GM23248 (cell line): ENCODE measurements around the gene CWF19L2. TPM values are rescaled to one million over a fixed set of nuclear protein-coding genes. Genes with fewer than 3 reads are reported as not detected.

ENCODE experiments used
- DNase-seq: peaks from one replicate; pipeline ENCODE4 v3.0.0-alpha.2; 2015
- H2AFZ ChIP-seq: fragments of 200-600 bp; sonication (generic); 2 replicates; pipeline ENCODE4 v1.6.1; 2016; ENCODE audit warnings: antibody characterized with exemption
- H3F3A ChIP-seq: fragments of 200-600 bp; sonication (generic); 2 replicates; pipeline ENCODE4 v1.6.1; 2016; ENCODE audit warnings: mild to moderate bottlenecking, antibody characterized with exemption, mixed run types; ENCODE audit not compliant: insufficient read depth
- H3K27ac ChIP-seq: fragments of 200-600 bp; sonication (generic); 2 replicates; pipeline ENCODE4 v1.5.1; 2016; ENCODE audit warnings: mild to moderate bottlenecking
- H3K27me3 ChIP-seq: fragments of 200-600 bp; sonication (generic); replicated peaks from 2 replicates; pipeline ENCODE4 v1.6.1; 2016; ENCODE audit warnings: mild to moderate bottlenecking; ENCODE audit not compliant: insufficient read depth
- H3K36me3 ChIP-seq: fragments of 200-600 bp; sonication (generic); 2 replicates; pipeline ENCODE4 v1.6.1; 2016; ENCODE audit warnings: low read depth, mild to moderate bottlenecking
- H3K4me1 ChIP-seq: fragments of 200-600 bp; sonication (generic); 2 replicates; pipeline ENCODE4 v1.6.1; 2016; ENCODE audit warnings: mild to moderate bottlenecking; ENCODE audit not compliant: insufficient read depth
- H3K4me2 ChIP-seq: fragments of 200-600 bp; sonication (generic); one replicate; pipeline ENCODE4 v1.6.1; 2016; ENCODE audit warnings: mild to moderate bottlenecking; ENCODE audit not compliant: unreplicated experiment
- H3K4me3 ChIP-seq: fragments of 200-600 bp; sonication (generic); 2 replicates; pipeline ENCODE4 v1.5.1; 2016; ENCODE audit warnings: mild to moderate bottlenecking
- H3K79me2 ChIP-seq: fragments of 200-600 bp; sonication (generic); 2 replicates; pipeline ENCODE4 v1.6.1; 2016; ENCODE audit warnings: mild to moderate bottlenecking; ENCODE audit not compliant: insufficient read depth
- H3K9ac ChIP-seq: fragments of 200-600 bp; sonication (generic); 2 replicates; pipeline ENCODE4 v1.6.1; 2016; ENCODE audit warnings: mild to moderate bottlenecking
- H3K9me2 ChIP-seq: fragments of 200-600 bp; sonication (generic); 2 replicates; pipeline ENCODE4 v1.6.1; 2016; ENCODE audit warnings: mixed run types, mild to moderate bottlenecking, moderate library complexity; ENCODE audit not compliant: insufficient read depth
- H3K9me3 ChIP-seq: fragments of 200-600 bp; sonication (generic); one replicate; pipeline ENCODE4 v1.6.1; 2017; ENCODE audit warnings: low read depth
- H4K20me1 ChIP-seq: fragments of 200-600 bp; sonication (generic); 2 replicates; pipeline ENCODE4 v1.6.0; 2016; ENCODE audit not compliant: insufficient read depth
- EZH2 ChIP-seq: fragments of 200-600 bp; sonication (generic); IDR thresholded peaks from 2 replicates; pipeline ENCODE4 v1.6.1; 2018; ENCODE audit warnings: antibody characterized with exemption, mild to moderate bottlenecking; ENCODE audit not compliant: insufficient read depth, poor library complexity, severe bottlenecking
- EZH2phosphoT487 ChIP-seq: fragments of 200-600 bp; sonication (generic); IDR thresholded peaks from 2 replicates; pipeline ENCODE4 v1.6.1; 2018; ENCODE audit warnings: antibody characterized with exemption, moderate library complexity, mild to moderate bottlenecking, low read depth; ENCODE audit not compliant: insufficient read depth
- WGBS, 2 experiments: methylation state at CpG; one replicate each; pipeline ENCODE4 v1.1.6; 2015 to 2017; ENCODE audit warnings: low lambda C conversion rate in 2 of 2, low coverage in 1 of 2; ENCODE audit errors: missing lambda C conversion rate in 2 of 2; 5-methylcytosine and 5-hydroxymethylcytosine counted together
- in situ Hi-C: fragments of 300-500 bp; cut with MboI; formaldehyde crosslinking; loops from 2 replicates; pipeline ENCODE4 v1.15.0; 2020
- polyA plus RNA-seq: library from polyadenylated mRNA; unstranded; fragments of >200 nt; fragmentation: Nextera tagmentation; extraction: Ambion mirVana; gene quantifications from 2 replicates; pipeline ENCODE4 v1.2.1, GENCODE V29; 2016
- total RNA-seq: library from RNA; depleted of rRNA; stranded (reverse); fragments of >200 nt; shearing (Covaris generic); gene quantifications from 2 replicates; pipeline ENCODE4 v1.2.3, GENCODE V29; 2014

CWF19L2 gene
- total and polyA plus RNA-seq, 2 experiments from 2014 or later, result 3.4 to 6.9 TPM

- no peak overlapping the region for H2AFZ ChIP-seq
- H3K9me2 ChIP-seq, result no peaks in the 10 kb centered on the region
- H3K27ac ChIP-seq, result no peak overlapping the region
- H3K4me3 ChIP-seq, result no peak overlapping the region
- no peak overlapping the region for H3K4me2 ChIP-seq
- no peak for DNase-seq
- in situ Hi-C loops, result no loop called here
- no peaks in the 10 kb centered on the region for H3K4me1 ChIP-seq
- WGBS, 2 experiments, result 84 to 87% methylated on average over 3 of the region's 3 CpGs
- no peaks in the 10 kb centered on the region for H3K9me3 ChIP-seq
- no peaks in the 10 kb centered on the region for H3K27me3 ChIP-seq
- no peak overlapping the region for H3K9ac ChIP-seq
- H3K79me2 ChIP-seq, result peaks cover 31% of the 10 kb centered on the region
- H3K36me3 ChIP-seq, result peaks cover 4% of the 10 kb centered on the region; the same call in 1 of the 2 replicates
- no peaks in the 10 kb centered on the region for H4K20me1 ChIP-seq
- no peaks in the 10 kb centered on the region for H3F3A ChIP-seq
- no peak for TF ChIP-seq EZH2phosphoT487
- TF ChIP-seq EZH2, result no peak
Observed at GRCh38 chr11:107446822-107447431, 10.7 kb downstream of the CWF19L2 start.

GRCh38 chr11:107442715-107443215 is 14.9 kb downstream of the CWF19L2 start:
- H3K4me3 ChIP-seq, result no peak overlapping the region
- no peak overlapping the region for H3K27ac ChIP-seq
- TF ChIP-seq EZH2phosphoT487 (no peak), EZH2 (no peak)
- 95 to 97% methylated on average over 1 of the region's 1 CpG for WGBS, 2 experiments
- H3K79me2 ChIP-seq, result peaks cover 10% of the 10 kb centered on the region
- in situ Hi-C loops, result no loop called here
- H3K9me2 ChIP-seq, result no peaks in the 10 kb centered on the region
- no peak overlapping the region for H3K4me2 ChIP-seq
- H3K36me3 ChIP-seq, result peaks cover 26% of the 10 kb centered on the region
- no peak for DNase-seq
- H2AFZ ChIP-seq, result no peak overlapping the region
- no peaks in the 10 kb centered on the region for H3K9me3 ChIP-seq
- H4K20me1 ChIP-seq, result no peaks in the 10 kb centered on the region
- no peaks in the 10 kb centered on the region for H3K4me1 ChIP-seq
- H3F3A ChIP-seq, result no peaks in the 10 kb centered on the region
- no peaks in the 10 kb centered on the region for H3K27me3 ChIP-seq
- H3K9ac ChIP-seq, result no peak overlapping the region

- H3K4me2 ChIP-seq, result no peak overlapping the region
- no peak overlapping the region for H3K9ac ChIP-seq
- no peaks in the 10 kb centered on the region for H4K20me1 ChIP-seq
- H3K4me3 ChIP-seq, result no peak overlapping the region
- no peaks in the 10 kb centered on the region for H3K9me3 ChIP-seq
- H3K36me3 ChIP-seq, result peaks cover 26% of the 10 kb centered on the region
- no peaks in the 10 kb centered on the region for H3K9me2 ChIP-seq
- H3K79me2 ChIP-seq, result no peaks in the 10 kb centered on the region
- no peak for DNase-seq
- TF ChIP-seq EZH2, result no peak
- no peak for TF ChIP-seq EZH2phosphoT487
- H2AFZ ChIP-seq, result no peak overlapping the region
- in situ Hi-C loops, result no loop called here
- H3K27me3 ChIP-seq, result no peaks in the 10 kb centered on the region
- no peaks in the 10 kb centered on the region for H3K4me1 ChIP-seq
- H3K27ac ChIP-seq, result no peak overlapping the region
- 98 to 99% methylated on average over 6 of the region's 6 CpGs for whole genome bisulfite sequencing, 2 experiments
- no peaks in the 10 kb centered on the region for H3F3A ChIP-seq
Observed at GRCh38 chr11:107439586-107440167, 17.9 kb downstream of the CWF19L2 start.

GRCh38 chr11:107438148-107438547 is 19.5 kb downstream of the CWF19L2 start:
- Histone ChIP-seq H3K36me3 (peaks cover 26% of the 10 kb centered on the region), H3K9me3 (no peaks in the 10 kb centered on the region), H3K9ac (no peak overlapping the region), H3K4me1 (no peaks in the 10 kb centered on the region), H3K27me3 (no peaks in the 10 kb centered on the region), H2AFZ (no peak overlapping the region), H3K9me2 (no peaks in the 10 kb centered on the region), H3F3A (no peaks in the 10 kb centered on the region), H3K4me3 (no peak overlapping the region), H3K79me2 (no peaks in the 10 kb centered on the region), H3K4me2 (no peak overlapping the region), H3K27ac (no peak overlapping the region), H4K20me1 (no peaks in the 10 kb centered on the region)
- in situ Hi-C loops, result no loop called here
- 79 to 96% methylated on average over 1 of the region's 1 CpG for WGBS, 2 experiments
- TF ChIP-seq EZH2 (no peak), EZH2phosphoT487 (no peak)
- DNase-seq, result no peak
